SJSA1 (cell line): ENCODE measurements around the gene CYFIP1. TPM values are rescaled to one million over a fixed set of nuclear protein-coding genes. Genes with fewer than 3 reads are reported as not detected.

Experiments
- DNase-seq, 2 experiments: peaks; one replicate each; pipeline ENCODE4 v3.0.0-alpha.2; 2015 to 2020; ENCODE audit warnings: low spot score in 2 of 2, low read depth in 1 of 2
- H3K27ac ChIP-seq: fragments of 250-450 bp; sonication (Bioruptor Pico); 2 replicates; pipeline ENCODE4 v1.5.1; 2020; ENCODE audit warnings: mild to moderate bottlenecking, moderate library complexity
- H3K27me3 ChIP-seq: fragments of 250-450 bp; sonication (Bioruptor Pico); replicated peaks from 2 replicates; pipeline ENCODE4 v1.5.1; 2020; ENCODE audit warnings: mild to moderate bottlenecking, moderate library complexity
- H3K36me3 ChIP-seq: fragments of 250-450 bp; sonication (Bioruptor Pico); 2 replicates; pipeline ENCODE4 v1.5.1; 2020; ENCODE audit warnings: mild to moderate bottlenecking
- H3K4me1 ChIP-seq: fragments of 250-450 bp; sonication (Bioruptor Pico); replicated peaks from 2 replicates; pipeline ENCODE4 v1.6.1; 2021; ENCODE audit warnings: mild to moderate bottlenecking
- H3K4me3 ChIP-seq: fragments of 250-450 bp; sonication (Bioruptor Pico); 2 replicates; pipeline ENCODE4 v1.5.1; 2020; ENCODE audit warnings: mild to moderate bottlenecking
- H3K9me3 ChIP-seq: fragments of 250-450 bp; sonication (Bioruptor Pico); replicated peaks from 2 replicates; pipeline ENCODE4 v1.5.1; 2020; ENCODE audit warnings: mild to moderate bottlenecking
- total RNA-seq: library from RNA; depleted of rRNA; stranded (reverse); fragments of >200 nt; shearing (Covaris generic); gene quantifications from 2 replicates; pipeline ENCODE4 v1.2.3, GENCODE V29; 2014

CYFIP1 gene
- total RNA-seq, 1 experiment from 2014 or later: 110 TPM

- Histone ChIP-seq H3K36me3 (peaks cover 40% of the 10 kb centered on the region), H3K4me1 (peaks cover 38% of the 10 kb centered on the region), H3K4me3 (no peak overlapping the region), H3K27ac (no peak overlapping the region), H3K9me3 (no peaks in the 10 kb centered on the region), H3K27me3 (no peaks in the 10 kb centered on the region)
- DNase-seq: peak in 1 of 2 experiments; percentile 40
Measured at GRCh38 chr15:22880068-22880980, 99.8 kb downstream of the CYFIP1 start.

DNA sequence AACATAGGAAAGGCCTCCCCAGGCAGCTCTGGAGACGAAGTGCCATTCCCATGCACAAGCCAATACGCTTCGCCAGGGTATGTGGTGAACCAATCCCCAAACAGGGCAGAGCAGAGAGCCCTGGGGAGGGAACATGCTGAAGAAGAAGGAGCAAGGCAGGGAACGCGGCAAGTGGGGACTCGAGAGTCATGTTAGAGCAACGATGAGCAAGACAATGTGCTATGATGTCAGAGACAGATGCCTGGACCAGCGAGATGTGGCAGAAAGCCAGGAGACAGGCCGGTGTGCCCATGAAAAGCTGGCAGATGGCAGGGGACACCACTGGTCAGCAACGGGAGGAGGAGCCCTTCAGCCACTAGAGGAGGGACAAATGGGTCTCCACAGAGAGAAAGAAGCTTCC, 102.1 kb downstream of the CYFIP1 start:
- H3K27me3 ChIP-seq: no peaks in the 10 kb centered on the region
- no peak overlapping the region for H3K27ac ChIP-seq
- peak in 1 of 2 experiments; percentile 44 for DNase-seq
- H3K4me3 ChIP-seq: no peak overlapping the region
- peaks cover 47% of the 10 kb centered on the region for H3K4me1 ChIP-seq
- H3K36me3 ChIP-seq: peaks cover 60% of the 10 kb centered on the region
- H3K9me3 ChIP-seq: no peaks in the 10 kb centered on the region

GRCh38 chr15:22877607-22878006, 102.6 kb downstream of the CYFIP1 start:
- H3K36me3 ChIP-seq: peaks cover 57% of the 10 kb centered on the region
- H3K4me3 ChIP-seq: no peak overlapping the region
- H3K9me3 ChIP-seq: no peaks in the 10 kb centered on the region
- H3K27ac ChIP-seq: no peak overlapping the region
- H3K27me3 ChIP-seq: no peaks in the 10 kb centered on the region
- DNase-seq: no peak
- H3K4me1 ChIP-seq: peaks cover 51% of the 10 kb centered on the region

- no peak for DNase-seq
- H3K9me3 ChIP-seq: no peaks in the 10 kb centered on the region
- no peaks in the 10 kb centered on the region for H3K27me3 ChIP-seq
- H3K4me3 ChIP-seq: no peak overlapping the region
- H3K4me1 ChIP-seq: peaks cover 56% of the 10 kb centered on the region
- H3K27ac ChIP-seq: no peak overlapping the region
- peaks cover 56% of the 10 kb centered on the region for H3K36me3 ChIP-seq
Measured at GRCh38 chr15:22877117-22877516, 103.1 kb downstream of the CYFIP1 start.

DNA sequence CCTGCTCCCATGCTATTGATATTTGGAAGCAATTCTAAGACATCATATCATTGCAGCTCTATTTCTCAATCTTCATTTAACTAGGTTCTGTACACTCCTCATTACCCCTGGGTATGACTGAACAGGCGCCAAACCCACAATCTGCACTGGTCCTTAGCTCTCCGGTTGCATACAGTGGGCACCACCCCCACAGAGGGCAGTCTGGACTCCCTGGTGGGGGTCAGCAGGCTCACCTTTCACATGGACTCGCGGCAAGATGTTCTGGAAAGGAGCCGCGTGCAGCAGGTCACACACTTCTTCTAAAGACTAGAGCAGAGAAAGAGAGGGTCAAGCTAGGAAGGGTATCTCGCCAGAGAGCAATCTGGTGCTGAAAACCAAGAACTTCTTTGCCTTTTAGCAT, 105.2 kb downstream of the CYFIP1 start:
- Histone ChIP-seq H3K36me3 (peaks cover 60% of the 10 kb centered on the region), H3K4me1 (peaks cover 56% of the 10 kb centered on the region), H3K4me3 (no peak overlapping the region), H3K27ac (no peak overlapping the region), H3K27me3 (no peaks in the 10 kb centered on the region), H3K9me3 (no peaks in the 10 kb centered on the region)
- DNase-seq: no peak

- peaks cover 66% of the 10 kb centered on the region for H3K36me3 ChIP-seq
- no peak overlapping the region for H3K27ac ChIP-seq
- no peak for DNase-seq
- H3K4me3 ChIP-seq: no peak overlapping the region
- H3K4me1 ChIP-seq: peaks cover 56% of the 10 kb centered on the region
- H3K9me3 ChIP-seq: no peaks in the 10 kb centered on the region
- no peaks in the 10 kb centered on the region for H3K27me3 ChIP-seq
Measured at GRCh38 chr15:22874256-22874655, 105.9 kb downstream of the CYFIP1 start.

DNA sequence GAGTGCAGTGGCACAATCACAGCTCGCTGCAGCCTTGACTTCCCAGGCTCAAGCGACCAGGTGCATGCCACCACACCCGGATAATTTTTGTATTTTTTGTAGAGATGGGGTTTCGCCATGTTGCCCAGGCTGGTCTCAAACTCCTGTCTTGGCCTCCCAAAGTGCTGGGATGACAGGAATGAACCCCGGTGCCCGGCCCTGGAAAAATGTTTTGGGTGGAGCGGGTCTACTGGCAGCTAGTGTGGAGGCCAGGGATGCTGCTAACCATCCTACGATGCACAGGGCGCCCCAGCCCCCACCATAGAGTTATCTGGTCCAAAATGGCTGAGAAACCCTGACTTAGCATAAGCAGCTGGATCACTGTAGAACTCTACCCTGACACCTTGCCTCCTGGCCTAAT, 106.3 kb downstream of the CYFIP1 start:
- H3K9me3 ChIP-seq: no peaks in the 10 kb centered on the region
- H3K27ac ChIP-seq: peak overlapping the region; percentile 49
- no peak for DNase-seq
- peaks cover 71% of the 10 kb centered on the region for H3K36me3 ChIP-seq
- H3K27me3 ChIP-seq: no peaks in the 10 kb centered on the region
- H3K4me1 ChIP-seq: peaks cover 56% of the 10 kb centered on the region
- no peak overlapping the region for H3K4me3 ChIP-seq

GRCh38 chr15:22872936-22873701, 107.0 kb downstream of the CYFIP1 start:
- Histone ChIP-seq H3K9me3 (no peaks in the 10 kb centered on the region), H3K36me3 (peaks cover 77% of the 10 kb centered on the region), H3K4me3 (no peak overlapping the region), H3K4me1 (peaks cover 55% of the 10 kb centered on the region), H3K27me3 (no peaks in the 10 kb centered on the region), H3K27ac (peak overlapping the region; percentile 49)
- DNase-seq: peak; percentile 96 to 98

DNA sequence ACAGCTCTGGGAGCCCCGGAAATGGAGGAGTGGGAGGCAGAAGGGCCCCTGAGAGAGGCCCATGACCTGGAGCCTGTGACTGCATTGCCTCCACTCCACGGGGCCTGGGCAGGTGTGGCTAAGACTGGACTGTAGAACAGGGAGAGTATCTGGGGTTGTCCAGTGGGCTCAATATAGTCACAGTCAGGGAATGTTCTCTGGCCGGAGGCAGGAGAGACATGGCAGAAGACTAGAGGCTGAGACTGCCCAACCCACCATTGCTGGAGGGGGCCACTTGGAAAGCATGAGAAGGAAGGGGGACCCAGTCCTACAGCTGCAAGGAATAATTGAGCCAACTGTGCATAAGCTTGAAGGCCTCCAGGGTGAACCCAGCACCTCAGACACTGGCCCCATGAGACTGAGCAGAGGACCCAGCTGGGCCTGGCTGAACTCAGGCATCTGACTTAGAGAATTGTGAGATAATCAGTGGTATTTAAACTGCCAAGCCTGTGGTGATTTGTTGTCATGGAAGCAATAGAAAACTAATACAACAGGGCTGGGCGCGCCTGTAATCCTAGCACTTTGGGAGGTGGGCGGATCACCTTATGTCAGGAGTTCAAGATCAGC, 108.6 kb downstream of the CYFIP1 start:
- DNase-seq: no peak
- Histone ChIP-seq H3K36me3 (peaks cover 77% of the 10 kb centered on the region), H3K27ac (no peak overlapping the region), H3K4me3 (no peak overlapping the region), H3K9me3 (no peaks in the 10 kb centered on the region), H3K4me1 (peaks cover 58% of the 10 kb centered on the region), H3K27me3 (no peaks in the 10 kb centered on the region)

- DNase-seq: no peak
- no peak overlapping the region for H3K27ac ChIP-seq
- H3K4me1 ChIP-seq: peaks cover 57% of the 10 kb centered on the region
- no peaks in the 10 kb centered on the region for H3K27me3 ChIP-seq
- no peaks in the 10 kb centered on the region for H3K9me3 ChIP-seq
- H3K4me3 ChIP-seq: no peak overlapping the region
- peaks cover 80% of the 10 kb centered on the region for H3K36me3 ChIP-seq
Measured at GRCh38 chr15:22870865-22871264, 109.3 kb downstream of the CYFIP1 start.

DNA sequence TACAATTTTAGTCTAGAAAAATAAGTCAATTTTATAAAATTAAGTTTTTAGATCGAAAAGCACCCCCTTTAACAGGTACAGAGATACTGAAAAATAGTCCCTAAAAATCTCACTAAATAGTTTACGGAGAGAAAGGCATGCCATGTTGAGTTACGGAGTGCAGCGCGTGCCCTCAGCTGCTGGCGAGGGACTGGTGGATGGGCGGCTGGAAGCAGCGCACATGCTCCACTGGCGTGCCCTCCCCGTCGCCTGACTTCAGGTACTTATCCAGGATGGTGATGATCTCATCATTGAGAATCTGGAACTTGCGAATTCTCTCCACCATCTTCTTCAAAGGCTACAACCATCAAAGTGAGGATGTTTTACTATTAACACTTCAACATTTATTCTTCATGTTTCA, 110.3 kb downstream of the CYFIP1 start:
- Histone ChIP-seq H3K4me1 (peaks cover 57% of the 10 kb centered on the region), H3K36me3 (peaks cover 81% of the 10 kb centered on the region), H3K27ac (no peak overlapping the region), H3K4me3 (no peak overlapping the region), H3K9me3 (no peaks in the 10 kb centered on the region), H3K27me3 (no peaks in the 10 kb centered on the region)
- no peak for DNase-seq

DNA sequence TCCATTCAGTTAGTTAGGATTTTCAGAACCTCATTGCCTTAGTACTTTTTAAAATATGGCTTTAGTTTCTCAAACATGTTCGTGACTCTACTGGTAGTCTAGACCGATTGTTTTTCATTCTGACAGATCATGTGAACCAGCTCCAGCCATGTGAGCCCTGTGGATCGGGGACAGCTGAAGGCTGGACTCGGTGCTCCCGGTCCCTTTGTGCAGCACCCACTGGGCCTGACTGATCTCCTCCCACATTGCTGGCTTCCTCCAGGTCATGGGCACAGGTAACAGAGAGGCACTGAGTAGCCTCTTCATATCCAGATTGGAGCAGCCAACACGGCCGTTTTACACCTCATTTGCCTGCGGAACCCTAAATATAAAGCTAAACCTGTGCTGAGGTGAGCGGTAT, 111.2 kb downstream of the CYFIP1 start:
- no peak for DNase-seq
- Histone ChIP-seq H3K36me3 (peaks cover 81% of the 10 kb centered on the region), H3K27me3 (no peaks in the 10 kb centered on the region), H3K27ac (no peak overlapping the region), H3K4me3 (no peak overlapping the region), H3K4me1 (peaks cover 57% of the 10 kb centered on the region), H3K9me3 (no peaks in the 10 kb centered on the region)

DNA sequence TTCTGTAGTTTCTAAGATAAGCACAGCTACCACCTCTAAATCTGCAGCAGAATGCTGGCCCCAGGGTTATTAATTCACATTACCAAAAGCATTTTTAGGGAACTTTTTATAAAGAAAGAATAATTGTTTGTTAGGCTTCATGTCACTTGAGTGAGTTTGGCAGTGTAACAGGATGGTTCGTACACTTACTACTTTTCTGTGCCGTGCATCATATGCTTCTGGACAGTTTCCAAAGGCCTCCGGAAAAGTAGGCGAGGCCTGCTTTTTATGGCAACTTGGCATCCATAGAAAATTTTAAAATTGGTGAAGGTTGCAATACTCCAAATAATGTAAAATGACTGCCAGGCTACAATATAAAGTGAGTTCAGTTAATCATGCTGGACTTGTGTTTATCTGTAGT, 111.7 kb downstream of the CYFIP1 start:
- Histone ChIP-seq H3K36me3 (peaks cover 81% of the 10 kb centered on the region), H3K4me3 (no peak overlapping the region), H3K27ac (no peak overlapping the region), H3K4me1 (peaks cover 57% of the 10 kb centered on the region), H3K9me3 (no peaks in the 10 kb centered on the region), H3K27me3 (no peaks in the 10 kb centered on the region)
- no peak for DNase-seq

DNA sequence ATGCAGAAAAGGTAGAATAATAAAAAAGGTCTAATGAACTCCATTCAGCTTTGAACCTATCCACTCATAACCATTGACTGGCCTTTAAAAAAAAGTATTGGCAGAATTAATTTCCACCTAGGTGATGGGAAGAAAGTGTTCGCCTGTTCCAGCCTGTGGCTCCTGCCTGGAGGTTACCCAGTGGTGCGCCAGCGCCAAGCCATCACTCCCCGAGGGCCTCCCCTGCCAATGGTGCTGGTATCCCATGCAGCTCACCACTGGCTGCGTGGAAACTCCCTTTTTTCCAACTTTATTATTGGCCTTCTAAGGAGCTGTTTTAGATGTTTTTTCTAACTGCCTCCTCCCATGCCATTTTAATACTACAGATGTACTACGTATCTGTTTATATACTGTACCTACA, 112.3 kb downstream of the CYFIP1 start:
- Histone ChIP-seq H3K27ac (no peak overlapping the region), H3K36me3 (peaks cover 85% of the 10 kb centered on the region), H3K4me3 (no peak overlapping the region), H3K27me3 (no peaks in the 10 kb centered on the region), H3K9me3 (no peaks in the 10 kb centered on the region), H3K4me1 (peaks cover 57% of the 10 kb centered on the region)
- no peak for DNase-seq
